Left renal cortex interstitium (tissue), 4 donors: Measurements from ENCODE around the gene VAMP1. TPM values are rescaled to one million over a fixed set of nuclear protein-coding genes. Genes with fewer than 3 reads are reported as not detected.
"Not testable (repeated sequence)": the region's sequence is repeated elsewhere in the genome, so short reads cannot be mapped to it uniquely, and the experiment has no call there.

Experiments
- DNase-seq, 4 donors: peaks; one replicate each; pipeline ENCODE4 v3.0.0-alpha.2; 2013; ENCODE audit warnings: low read depth in 4 of 4, low spot score in 2 of 4, missing footprints in 1 of 4
- polyA plus RNA-seq, 4 donors: library from polyadenylated mRNA; unstranded; fragments of 120-200 nt; gene quantifications; one replicate each; pipeline ENCODE4 v1.2.1, GENCODE V29; 2013; ENCODE audit not compliant: insufficient read length in 4 of 4

Gene VAMP1
- polyA plus RNA-seq, 4 donors: 6.7 to 16.5 (median 10.4) TPM

GRCh38 chr12:6471989-6472360 lies 1.5 kb upstream of the VAMP1 start:
- no peak for DNase-seq

- DNase-seq: no peak
Observed at GRCh38 chr12:6469609-6470374, 685 bp downstream of the VAMP1 start.

GRCh38 chr12:6469092-6469491 lies 1.4 kb downstream of the VAMP1 start:
- no peak for DNase-seq

GRCh38 chr12:6468283-6468575 lies 2.2 kb downstream of the VAMP1 start:
- no peak for DNase-seq

GRCh38 chr12:6467571-6468282 lies 2.8 kb downstream of the VAMP1 start:
- not testable (repeated sequence) for DNase-seq

- not testable (repeated sequence) for DNase-seq
Observed at GRCh38 chr12:6466751-6467150, 3.7 kb downstream of the VAMP1 start.

GRCh38 chr12:6466184-6466573 lies 4.3 kb downstream of the VAMP1 start:
- DNase-seq: no peak

GRCh38 chr12:6465467-6466183 lies 4.9 kb downstream of the VAMP1 start:
- peak in 1 of 4 donors; percentile 56 for DNase-seq

- no peak for DNase-seq
Observed at GRCh38 chr12:6464531-6464930, 5.9 kb downstream of the VAMP1 start.

- DNase-seq: no peak
Observed at GRCh38 chr12:6463858-6464257, 6.6 kb downstream of the VAMP1 start.

GRCh38 chr12:6463216-6463615 lies 7.3 kb downstream of the VAMP1 start:
- DNase-seq: no peak

GRCh38 chr12:6462234-6462995 lies 8.1 kb downstream of the VAMP1 start:
- no peak for DNase-seq

GRCh38 chr12:6461401-6462233 lies 8.9 kb downstream of the VAMP1 start:
- DNase-seq: no peak

- no peak for DNase-seq
Observed at GRCh38 chr12:6460751-6461371, 9.6 kb downstream of the VAMP1 start.

GRCh38 chr12:6459004-6459337 lies 11.5 kb downstream of the VAMP1 start:
- no peak for DNase-seq

GRCh38 chr12:6458281-6459003 lies 12.0 kb downstream of the VAMP1 start:
- DNase-seq: no peak

GRCh38 chr12:6457220-6457945 lies 13.1 kb downstream of the VAMP1 start:
- no peak for DNase-seq

- DNase-seq: no peak
Observed at GRCh38 chr12:6452944-6453630, 17.4 kb downstream of the VAMP1 start.
